ENCODE measurements around the gene TMC1.

Gene TMC1

DNA sequence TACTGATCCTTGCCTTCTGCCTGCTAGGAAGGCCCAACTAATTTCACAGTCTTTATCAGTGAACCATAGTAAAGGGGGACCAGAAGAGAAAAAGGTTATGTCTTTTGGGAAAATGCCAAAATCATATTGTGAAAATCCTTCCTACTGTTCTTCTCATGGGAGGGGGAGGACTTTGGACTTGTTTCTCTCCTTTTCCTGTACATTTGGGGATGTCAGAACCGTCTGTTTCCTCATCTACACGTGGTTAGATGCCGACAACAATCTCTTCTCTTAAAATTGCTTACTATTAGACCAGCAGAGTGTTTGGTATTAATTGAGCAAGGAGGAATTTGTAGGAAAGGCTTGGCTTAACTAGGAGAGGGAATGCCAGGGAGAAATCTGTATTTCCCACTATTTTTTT lies 77.2 kb downstream of the TMC1 start:
- no peaks in the 10 kb centered on the region for H3K27me3 ChIP-seq (ENCODE audit: control insufficient read depth in 2 of 2, insufficient read depth in 2 of 2, low read length in 2 of 2)
- H3K9ac ChIP-seq (ENCODE audit: low read depth in 1 of 2, low read length in 2 of 2), result no peak overlapping the region
- no peak overlapping the region for H3K4me3 ChIP-seq (ENCODE audit: low read length in 2 of 2)
- no peaks in the 10 kb centered on the region for H3K36me3 ChIP-seq (ENCODE audit: control insufficient read depth in 2 of 2, insufficient read depth in 2 of 2, low read length in 2 of 2)
- no peaks in the 10 kb centered on the region for H3K9me3 ChIP-seq (ENCODE audit: control insufficient read depth in 2 of 2, low read length in 2 of 2)
- no peaks in the 10 kb centered on the region for H3K4me1 ChIP-seq (ENCODE audit: control insufficient read depth in 2 of 2, insufficient read depth in 2 of 2, low read length in 2 of 2)
- H3K27ac ChIP-seq (ENCODE audit: low read depth in 2 of 2, low read length in 2 of 2), result no peak overlapping the region

DNA sequence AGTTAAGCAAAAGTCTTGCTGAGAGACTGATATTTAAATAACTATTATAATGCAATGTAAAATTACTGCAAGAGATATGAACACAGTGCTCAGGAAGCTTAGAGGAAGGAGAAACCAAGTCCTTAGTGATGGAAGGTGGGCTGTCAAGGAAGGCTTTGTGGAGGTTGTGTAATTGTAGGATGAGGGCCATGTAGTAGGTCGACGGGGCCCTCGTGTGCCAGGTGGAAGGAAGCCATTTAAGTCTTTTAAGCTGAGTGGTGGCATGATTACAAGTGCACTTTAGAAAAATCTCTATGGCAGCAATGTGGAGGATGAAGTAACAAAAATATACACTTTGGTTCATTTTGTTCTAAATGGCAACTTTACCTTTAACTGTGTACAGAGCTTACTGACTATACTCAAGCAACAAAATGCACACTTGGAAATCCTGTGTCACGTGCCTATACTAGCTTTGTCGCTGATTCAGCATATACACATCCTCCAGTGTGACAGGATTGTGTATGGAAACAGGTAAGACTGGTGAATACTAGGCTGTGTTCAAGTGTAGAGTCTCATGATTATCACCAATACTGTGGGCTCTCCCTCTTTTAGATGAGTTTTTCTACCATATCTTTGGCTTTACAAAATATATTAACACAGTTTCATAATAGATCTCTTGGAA lies 78.6 kb downstream of the TMC1 start:
- Histone ChIP-seq H3K4me3 (ENCODE audit: low read length in 2 of 2) (no peak overlapping the region), H3K36me3 (ENCODE audit: control insufficient read depth in 2 of 2, insufficient read depth in 2 of 2, low read length in 2 of 2) (no peaks in the 10 kb centered on the region), H3K27ac (ENCODE audit: low read depth in 2 of 2, low read length in 2 of 2) (no peak overlapping the region), H3K4me1 (ENCODE audit: control insufficient read depth in 2 of 2, insufficient read depth in 2 of 2, low read length in 2 of 2) (no peaks in the 10 kb centered on the region), H3K27me3 (ENCODE audit: control insufficient read depth in 2 of 2, insufficient read depth in 2 of 2, low read length in 2 of 2) (no peaks in the 10 kb centered on the region), H3K9ac (ENCODE audit: low read depth in 1 of 2, low read length in 2 of 2) (no peak overlapping the region), H3K9me3 (ENCODE audit: control insufficient read depth in 2 of 2, low read length in 2 of 2) (no peaks in the 10 kb centered on the region)

DNA sequence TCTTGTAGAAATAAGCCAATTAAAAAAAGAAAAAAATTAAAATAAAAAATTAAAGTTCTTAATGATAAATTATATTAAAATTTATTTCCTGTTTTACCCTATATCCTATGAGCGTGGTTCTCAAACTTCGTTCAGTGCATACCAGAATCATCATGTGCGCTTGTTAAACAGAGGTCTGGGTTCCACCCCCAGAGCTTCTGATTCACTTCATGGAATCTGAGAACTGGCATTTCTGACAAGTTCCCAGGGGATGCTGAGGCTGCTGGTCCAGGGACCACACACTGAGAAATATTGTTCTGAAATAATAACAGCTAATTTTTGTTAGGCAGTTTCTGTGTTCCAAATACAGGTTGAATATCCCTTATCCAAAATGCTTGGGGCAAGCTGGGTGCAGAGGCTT lies 79.3 kb downstream of the TMC1 start:
- Histone ChIP-seq H3K9ac (ENCODE audit: low read depth in 1 of 2, low read length in 2 of 2) (no peak overlapping the region), H3K27ac (ENCODE audit: low read depth in 2 of 2, low read length in 2 of 2) (no peak overlapping the region), H3K27me3 (ENCODE audit: control insufficient read depth in 2 of 2, insufficient read depth in 2 of 2, low read length in 2 of 2) (no peaks in the 10 kb centered on the region), H3K36me3 (ENCODE audit: control insufficient read depth in 2 of 2, insufficient read depth in 2 of 2, low read length in 2 of 2) (no peaks in the 10 kb centered on the region), H3K4me3 (ENCODE audit: low read length in 2 of 2) (no peak overlapping the region), H3K4me1 (ENCODE audit: control insufficient read depth in 2 of 2, insufficient read depth in 2 of 2, low read length in 2 of 2) (no peaks in the 10 kb centered on the region), H3K9me3 (ENCODE audit: control insufficient read depth in 2 of 2, low read length in 2 of 2) (no peaks in the 10 kb centered on the region)

DNA sequence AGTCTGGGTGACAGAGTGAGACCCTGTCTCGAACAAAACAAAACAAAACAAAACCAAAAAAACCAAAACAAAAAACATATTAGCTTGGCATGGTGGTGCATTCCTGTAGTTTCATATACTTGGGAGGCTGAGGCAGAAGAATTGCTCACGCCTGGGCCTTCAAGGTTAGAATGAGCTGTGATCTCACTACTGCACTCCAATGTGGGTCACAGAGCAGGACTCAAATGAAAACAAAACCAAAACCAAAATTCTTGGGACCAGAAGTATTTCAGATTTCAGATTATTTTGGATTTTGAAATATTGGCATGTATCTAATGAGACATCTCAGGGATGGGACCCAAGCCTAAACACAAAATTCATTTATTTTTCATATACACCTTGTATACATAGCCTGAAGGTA lies 80.2 kb downstream of the TMC1 start:
- Histone ChIP-seq H3K27ac (ENCODE audit: low read depth in 2 of 2, low read length in 2 of 2) (no peak overlapping the region), H3K4me3 (ENCODE audit: low read length in 2 of 2) (no peak overlapping the region), H3K9ac (ENCODE audit: low read depth in 1 of 2, low read length in 2 of 2) (no peak overlapping the region), H3K27me3 (ENCODE audit: control insufficient read depth in 2 of 2, insufficient read depth in 2 of 2, low read length in 2 of 2) (no peaks in the 10 kb centered on the region), H3K4me1 (ENCODE audit: control insufficient read depth in 2 of 2, insufficient read depth in 2 of 2, low read length in 2 of 2) (no peaks in the 10 kb centered on the region), H3K36me3 (ENCODE audit: control insufficient read depth in 2 of 2, insufficient read depth in 2 of 2, low read length in 2 of 2) (no peaks in the 10 kb centered on the region), H3K9me3 (ENCODE audit: control insufficient read depth in 2 of 2, low read length in 2 of 2) (no peaks in the 10 kb centered on the region)

DNA sequence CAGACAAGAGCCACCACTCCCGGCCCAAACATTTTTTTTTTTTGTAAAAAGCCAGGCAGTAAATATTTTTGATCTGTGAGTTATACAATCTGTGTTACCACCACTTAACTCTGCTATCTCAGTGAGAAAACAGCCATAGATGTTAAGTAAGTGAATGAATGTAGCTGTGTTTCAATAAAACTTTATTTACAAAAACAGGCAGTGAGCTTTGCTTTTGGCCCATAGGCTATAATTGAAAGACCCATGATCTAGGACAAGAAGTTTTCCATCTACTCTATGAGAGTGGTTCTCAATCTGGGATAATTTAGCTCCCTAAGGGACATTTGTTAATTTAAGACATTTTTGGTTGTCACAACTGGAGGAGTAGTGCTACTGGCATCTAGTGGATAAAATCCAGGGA lies 91.0 kb downstream of the TMC1 start:
- Histone ChIP-seq H3K4me3 (ENCODE audit: low read length in 2 of 2) (no peak overlapping the region), H3K9ac (ENCODE audit: low read depth in 1 of 2, low read length in 2 of 2) (no peak overlapping the region), H3K27me3 (ENCODE audit: control insufficient read depth in 2 of 2, insufficient read depth in 2 of 2, low read length in 2 of 2) (no peaks in the 10 kb centered on the region), H3K9me3 (ENCODE audit: control insufficient read depth in 2 of 2, low read length in 2 of 2) (no peaks in the 10 kb centered on the region), H3K27ac (ENCODE audit: low read depth in 2 of 2, low read length in 2 of 2) (no peak overlapping the region), H3K36me3 (ENCODE audit: control insufficient read depth in 2 of 2, insufficient read depth in 2 of 2, low read length in 2 of 2) (no peaks in the 10 kb centered on the region), H3K4me1 (ENCODE audit: control insufficient read depth in 2 of 2, insufficient read depth in 2 of 2, low read length in 2 of 2) (no peaks in the 10 kb centered on the region)

DNA sequence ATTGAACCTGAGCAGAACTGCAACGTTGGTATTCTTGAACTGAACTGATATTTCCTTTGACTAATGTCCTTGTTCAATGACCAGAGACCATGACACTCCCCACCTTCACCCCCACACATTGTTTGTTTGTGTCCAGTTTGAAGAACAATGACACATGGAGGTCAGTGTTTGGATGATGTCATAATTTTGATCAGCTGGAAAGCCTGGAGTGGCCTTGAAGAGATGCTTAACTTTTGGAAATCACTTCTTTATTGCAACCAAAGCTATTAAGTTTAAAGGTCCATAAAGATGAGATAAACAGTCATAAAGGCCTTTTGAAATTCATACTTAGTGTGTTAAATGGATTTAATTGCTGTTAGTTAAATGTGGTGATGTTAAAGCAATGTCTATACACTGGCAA lies 92.7 kb downstream of the TMC1 start:
- Histone ChIP-seq H3K4me3 (ENCODE audit: low read length in 2 of 2) (no peak overlapping the region), H3K9me3 (ENCODE audit: control insufficient read depth in 2 of 2, low read length in 2 of 2) (no peaks in the 10 kb centered on the region), H3K27me3 (ENCODE audit: control insufficient read depth in 2 of 2, insufficient read depth in 2 of 2, low read length in 2 of 2) (no peaks in the 10 kb centered on the region), H3K27ac (ENCODE audit: low read depth in 2 of 2, low read length in 2 of 2) (no peak overlapping the region), H3K4me1 (ENCODE audit: control insufficient read depth in 2 of 2, insufficient read depth in 2 of 2, low read length in 2 of 2) (no peaks in the 10 kb centered on the region), H3K9ac (ENCODE audit: low read depth in 1 of 2, low read length in 2 of 2) (no peak overlapping the region), H3K36me3 (ENCODE audit: control insufficient read depth in 2 of 2, insufficient read depth in 2 of 2, low read length in 2 of 2) (no peaks in the 10 kb centered on the region)

DNA sequence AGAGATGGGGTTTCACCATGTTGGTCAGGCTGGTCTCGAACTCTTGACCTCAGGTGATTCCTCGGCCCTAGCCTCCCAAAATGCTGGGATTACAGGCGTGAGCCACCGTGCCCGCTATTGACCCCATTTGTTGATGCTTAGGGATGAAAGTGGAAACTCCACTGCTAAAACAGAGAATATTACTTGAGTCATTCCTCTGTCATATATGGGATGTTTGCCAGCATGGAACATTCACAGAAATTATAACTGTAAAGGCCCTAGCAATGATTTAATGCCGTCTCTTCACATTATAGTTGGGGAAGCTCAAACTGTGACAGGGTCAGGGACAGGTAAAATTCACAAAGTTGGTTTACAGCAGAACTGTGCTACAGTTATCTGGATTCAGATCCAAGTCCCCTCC lies 94.5 kb downstream of the TMC1 start:
- no peak overlapping the region for H3K27ac ChIP-seq (ENCODE audit: low read depth in 2 of 2, low read length in 2 of 2)
- no peaks in the 10 kb centered on the region for H3K4me1 ChIP-seq (ENCODE audit: control insufficient read depth in 2 of 2, insufficient read depth in 2 of 2, low read length in 2 of 2)
- no peaks in the 10 kb centered on the region for H3K9me3 ChIP-seq (ENCODE audit: control insufficient read depth in 2 of 2, low read length in 2 of 2)
- no peaks in the 10 kb centered on the region for H3K27me3 ChIP-seq (ENCODE audit: control insufficient read depth in 2 of 2, insufficient read depth in 2 of 2, low read length in 2 of 2)
- no peak overlapping the region for H3K9ac ChIP-seq (ENCODE audit: low read depth in 1 of 2, low read length in 2 of 2)
- no peaks in the 10 kb centered on the region for H3K36me3 ChIP-seq (ENCODE audit: control insufficient read depth in 2 of 2, insufficient read depth in 2 of 2, low read length in 2 of 2)
- H3K4me3 ChIP-seq (ENCODE audit: low read length in 2 of 2), result no peak overlapping the region

DNA sequence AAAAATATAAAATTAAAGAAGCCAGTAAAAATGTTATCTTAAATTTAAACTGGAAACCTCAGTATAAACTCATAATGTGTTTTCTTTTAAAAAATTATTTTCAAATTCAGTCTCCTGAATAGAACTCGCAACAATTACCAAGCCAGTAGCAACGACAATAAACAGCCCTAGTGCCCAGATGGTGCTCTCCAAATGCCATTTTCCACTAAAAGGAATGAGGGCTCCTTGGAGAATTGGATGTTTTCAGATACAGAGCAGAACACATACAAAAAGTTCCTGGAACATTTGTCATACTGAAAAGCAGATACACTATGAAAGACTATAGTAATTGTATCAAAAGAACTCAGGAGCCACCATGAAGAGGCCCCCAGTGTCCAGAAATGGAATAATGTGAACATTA lies 97.4 kb downstream of the TMC1 start:
- H3K9me3 ChIP-seq (ENCODE audit: control insufficient read depth in 2 of 2, low read length in 2 of 2), result peaks cover 0 to 2% of the 10 kb centered on the region in 2 donors

DNA sequence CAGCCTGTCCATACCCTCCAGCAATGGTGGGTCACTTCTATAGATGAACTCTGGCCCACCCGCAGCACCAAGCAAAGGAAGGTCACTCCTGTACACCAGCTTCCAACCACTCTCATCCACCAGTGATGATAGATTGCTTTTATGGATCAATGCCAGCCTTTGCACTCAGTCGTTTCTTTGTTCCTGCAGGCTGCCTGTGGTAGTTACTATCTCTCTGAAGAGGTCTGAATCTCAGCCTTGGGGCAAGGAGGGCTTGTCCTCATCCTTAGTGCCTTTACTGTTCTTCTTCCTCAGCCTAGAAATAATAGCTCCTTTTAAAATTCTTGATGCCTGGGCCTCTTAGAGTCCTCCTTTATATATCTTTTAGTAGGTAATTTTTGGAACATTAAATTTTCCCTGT lies 100.8 kb downstream of the TMC1 start:
- no peak overlapping the region for H3K9ac ChIP-seq (ENCODE audit: low read depth in 1 of 2, low read length in 2 of 2)
- H3K36me3 ChIP-seq (ENCODE audit: control insufficient read depth in 2 of 2, insufficient read depth in 2 of 2, low read length in 2 of 2), result no peaks in the 10 kb centered on the region
- peaks cover 0 to 2% of the 10 kb centered on the region in 2 donors for H3K9me3 ChIP-seq (ENCODE audit: control insufficient read depth in 2 of 2, low read length in 2 of 2)
- H3K27me3 ChIP-seq (ENCODE audit: control insufficient read depth in 2 of 2, insufficient read depth in 2 of 2, low read length in 2 of 2), result no peaks in the 10 kb centered on the region
- H3K27ac ChIP-seq (ENCODE audit: low read depth in 2 of 2, low read length in 2 of 2), result no peak overlapping the region
- no peak overlapping the region for H3K4me3 ChIP-seq (ENCODE audit: low read length in 2 of 2)
- H3K4me1 ChIP-seq (ENCODE audit: control insufficient read depth in 2 of 2, insufficient read depth in 2 of 2, low read length in 2 of 2), result no peaks in the 10 kb centered on the region

More for the DNA sequence above, 97.4 kb downstream of the TMC1 start:
- Histone ChIP-seq H3K9ac (ENCODE audit: low read depth in 1 of 2, low read length in 2 of 2) (no peak overlapping the region), H3K36me3 (ENCODE audit: control insufficient read depth in 2 of 2, insufficient read depth in 2 of 2, low read length in 2 of 2) (no peaks in the 10 kb centered on the region), H3K27me3 (ENCODE audit: control insufficient read depth in 2 of 2, insufficient read depth in 2 of 2, low read length in 2 of 2) (no peaks in the 10 kb centered on the region), H3K4me1 (ENCODE audit: control insufficient read depth in 2 of 2, insufficient read depth in 2 of 2, low read length in 2 of 2) (no peaks in the 10 kb centered on the region), H3K27ac (ENCODE audit: low read depth in 2 of 2, low read length in 2 of 2) (no peak overlapping the region), H3K4me3 (ENCODE audit: low read length in 2 of 2) (no peak overlapping the region)

DNA sequence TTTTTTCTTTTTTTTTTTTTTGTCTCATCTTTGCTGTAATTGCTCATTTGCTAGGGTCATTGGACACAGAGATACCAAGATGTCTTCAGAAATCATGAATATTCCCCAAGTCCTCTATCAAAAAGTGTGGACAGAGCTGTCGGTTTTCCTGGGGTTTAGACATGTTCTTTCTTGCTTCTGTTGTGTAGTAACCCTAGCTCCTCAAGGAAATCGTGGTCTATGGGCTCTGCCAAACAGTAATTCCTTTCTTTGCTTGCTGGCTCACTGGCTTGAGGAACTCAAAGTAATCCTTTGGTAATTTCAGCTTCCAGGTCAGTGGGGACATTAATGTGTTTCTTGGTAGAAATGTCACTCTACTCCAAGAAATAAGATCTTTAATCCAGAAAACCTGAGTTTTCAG lies 101.7 kb downstream of the TMC1 start:
- Histone ChIP-seq H3K9ac (ENCODE audit: low read depth in 1 of 2, low read length in 2 of 2) (no peak overlapping the region), H3K27me3 (ENCODE audit: control insufficient read depth in 2 of 2, insufficient read depth in 2 of 2, low read length in 2 of 2) (no peaks in the 10 kb centered on the region), H3K9me3 (ENCODE audit: control insufficient read depth in 2 of 2, low read length in 2 of 2) (peaks cover 0 to 2% of the 10 kb centered on the region in 2 donors), H3K36me3 (ENCODE audit: control insufficient read depth in 2 of 2, insufficient read depth in 2 of 2, low read length in 2 of 2) (no peaks in the 10 kb centered on the region), H3K4me1 (ENCODE audit: control insufficient read depth in 2 of 2, insufficient read depth in 2 of 2, low read length in 2 of 2) (no peaks in the 10 kb centered on the region), H3K4me3 (ENCODE audit: low read length in 2 of 2) (no peak overlapping the region), H3K27ac (ENCODE audit: low read depth in 2 of 2, low read length in 2 of 2) (no peak overlapping the region)

DNA sequence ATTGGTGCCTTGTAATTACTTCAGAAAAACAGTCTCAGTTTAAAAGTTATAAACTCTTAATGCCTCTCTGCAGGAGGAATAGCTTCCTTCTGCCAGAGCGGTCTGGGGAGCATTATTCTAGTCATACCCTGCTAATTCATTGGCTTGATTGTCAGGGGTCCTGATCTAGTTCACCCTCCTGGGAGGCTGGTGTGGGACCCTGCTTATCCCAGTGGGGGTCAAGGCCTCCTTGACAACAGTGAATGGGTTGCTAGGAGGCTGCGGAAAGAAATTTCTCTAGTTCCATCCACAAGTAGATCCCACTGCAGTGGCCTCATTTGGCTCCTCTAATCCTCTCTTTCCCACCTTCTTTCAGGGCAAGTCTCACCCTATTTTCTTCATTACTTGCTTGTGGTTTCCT lies 105.7 kb downstream of the TMC1 start:
- Histone ChIP-seq H3K9ac (ENCODE audit: low read depth in 1 of 2, low read length in 2 of 2) (no peak overlapping the region), H3K4me3 (ENCODE audit: low read length in 2 of 2) (no peak overlapping the region), H3K4me1 (ENCODE audit: control insufficient read depth in 2 of 2, insufficient read depth in 2 of 2, low read length in 2 of 2) (no peaks in the 10 kb centered on the region), H3K9me3 (ENCODE audit: control insufficient read depth in 2 of 2, low read length in 2 of 2) (no peaks in the 10 kb centered on the region), H3K27me3 (ENCODE audit: control insufficient read depth in 2 of 2, insufficient read depth in 2 of 2, low read length in 2 of 2) (no peaks in the 10 kb centered on the region), H3K36me3 (ENCODE audit: control insufficient read depth in 2 of 2, insufficient read depth in 2 of 2, low read length in 2 of 2) (no peaks in the 10 kb centered on the region), H3K27ac (ENCODE audit: low read depth in 2 of 2, low read length in 2 of 2) (no peak overlapping the region)

Data from mucosa of rectum (tissue), 2 donors.